KMS-11 (cell line): ENCODE data around the gene SPOPL.

Experiments used
- H2AFZ ChIP-seq: fragments of 200-600 bp; sonication (generic); 2 replicates; pipeline ENCODE4 v1.6.1; 2016; ENCODE audit warnings: antibody characterized with exemption, mixed run types, low read depth
- H3K27ac ChIP-seq: fragments of 200-600 bp; sonication (generic); 2 replicates; pipeline ENCODE4 v1.6.1; 2016; ENCODE audit warnings: mild to moderate bottlenecking, mixed run types
- H3K27me3 ChIP-seq: fragments of 200-600 bp; sonication (generic); 2 replicates; pipeline ENCODE4 v1.6.1; 2017; ENCODE audit warnings: mild to moderate bottlenecking, low read depth, mixed run types, moderate library complexity; ENCODE audit not compliant: insufficient read depth
- H3K36me3 ChIP-seq: fragments of 200-600 bp; sonication (generic); 2 replicates; pipeline ENCODE4 v1.6.1; 2017; ENCODE audit warnings: mild to moderate bottlenecking, mixed run types; ENCODE audit not compliant: insufficient read depth
- H3K4me1 ChIP-seq: fragments of 200-600 bp; sonication (generic); 2 replicates; pipeline ENCODE4 v1.6.1; 2016; ENCODE audit warnings: mild to moderate bottlenecking, low read depth, mixed run types; ENCODE audit not compliant: poor library complexity, severe bottlenecking
- H3K4me2 ChIP-seq: fragments of 200-600 bp; sonication (generic); 2 replicates; pipeline ENCODE4 v1.7.0; 2016; ENCODE audit warnings: mild to moderate bottlenecking, mixed run types
- H3K4me3 ChIP-seq: fragments of 200-600 bp; sonication (generic); IDR thresholded peaks from 2 replicates; pipeline ENCODE4 v1.6.1; 2017; ENCODE audit warnings: low read depth, low read length, mixed read lengths; ENCODE audit not compliant: insufficient read depth
- H3K79me2 ChIP-seq: fragments of 200-600 bp; sonication (generic); 2 replicates; pipeline ENCODE4 v1.6.1; 2016; ENCODE audit warnings: low read depth, mixed run types; ENCODE audit not compliant: insufficient read depth
- H3K9ac ChIP-seq: fragments of 200-600 bp; sonication (generic); 2 replicates; pipeline ENCODE4 v1.6.1; 2016; ENCODE audit warnings: mild to moderate bottlenecking, mixed run types
- H4K20me1 ChIP-seq: fragments of 200-600 bp; sonication (generic); 2 replicates; pipeline ENCODE4 v1.6.1; 2016; ENCODE audit warnings: mild to moderate bottlenecking, mixed run types; ENCODE audit not compliant: insufficient read depth
- TF ChIP-seq, protein P1 (sequence below): fragments of 200-600 bp; sonication (generic); conservative IDR thresholded peaks from 2 replicates; pipeline ENCODE4 v1.6.1; 2017; ENCODE audit warnings: low read depth, mild to moderate bottlenecking, antibody characterized with exemption, low read length, moderate library complexity, mixed read lengths

Gene SPOPL

DNA sequence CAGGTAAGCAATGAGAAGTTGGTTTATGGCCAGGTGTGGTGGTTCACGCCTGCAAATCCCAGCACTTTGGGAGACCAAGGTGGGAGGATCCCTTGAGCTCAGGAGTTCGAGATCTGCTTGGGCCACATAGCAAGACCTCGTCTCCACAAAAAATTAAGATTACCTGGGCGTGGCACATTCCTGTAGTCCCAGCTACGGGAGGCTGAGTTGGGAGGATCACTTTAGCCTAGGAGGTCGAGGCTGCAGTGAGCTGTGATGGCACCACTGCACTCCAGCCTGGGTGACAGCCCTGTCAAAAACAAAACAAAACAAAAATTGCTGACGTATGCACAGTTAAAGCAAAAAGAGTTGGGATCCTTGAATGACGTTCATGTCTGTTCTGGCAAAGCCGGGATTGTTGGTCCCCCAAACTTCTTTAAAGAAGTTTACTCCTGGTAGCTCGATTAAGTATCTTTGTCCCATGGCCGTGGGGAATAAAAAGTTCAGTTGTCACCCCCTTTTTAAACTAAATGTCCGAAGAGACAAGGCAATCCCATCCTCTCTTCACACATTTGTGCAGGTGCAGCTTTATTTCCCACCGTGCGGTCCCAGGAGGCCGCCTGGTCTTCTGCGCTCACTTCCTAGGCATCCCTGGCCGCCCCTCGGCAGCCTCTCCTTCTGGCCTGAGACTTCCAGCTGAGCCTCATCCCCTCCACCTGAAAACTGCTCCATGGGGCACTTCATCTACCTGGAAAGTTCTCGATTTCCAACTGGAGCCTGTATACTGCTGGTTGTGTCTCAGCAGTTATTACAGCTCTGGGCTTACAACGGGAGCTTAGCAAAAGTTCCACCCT is 762 bp upstream of the SPOPL start:
- Histone ChIP-seq H3K4me1 (peaks cover 25% of the 10 kb centered on the region), H3K4me3 (no peak overlapping the region), H2AFZ (peak overlapping the region; percentile 84), H3K9ac (peak overlapping the region; percentile 92), H3K4me2 (peak overlapping the region; percentile 89), H3K36me3 (no peaks in the 10 kb centered on the region), H3K79me2 (peaks cover 26% of the 10 kb centered on the region), H4K20me1 (no peaks in the 10 kb centered on the region), H3K27ac (peak overlapping the region; percentile 89), H3K27me3 (no peaks in the 10 kb centered on the region)
- TF ChIP-seq, protein P1, sequence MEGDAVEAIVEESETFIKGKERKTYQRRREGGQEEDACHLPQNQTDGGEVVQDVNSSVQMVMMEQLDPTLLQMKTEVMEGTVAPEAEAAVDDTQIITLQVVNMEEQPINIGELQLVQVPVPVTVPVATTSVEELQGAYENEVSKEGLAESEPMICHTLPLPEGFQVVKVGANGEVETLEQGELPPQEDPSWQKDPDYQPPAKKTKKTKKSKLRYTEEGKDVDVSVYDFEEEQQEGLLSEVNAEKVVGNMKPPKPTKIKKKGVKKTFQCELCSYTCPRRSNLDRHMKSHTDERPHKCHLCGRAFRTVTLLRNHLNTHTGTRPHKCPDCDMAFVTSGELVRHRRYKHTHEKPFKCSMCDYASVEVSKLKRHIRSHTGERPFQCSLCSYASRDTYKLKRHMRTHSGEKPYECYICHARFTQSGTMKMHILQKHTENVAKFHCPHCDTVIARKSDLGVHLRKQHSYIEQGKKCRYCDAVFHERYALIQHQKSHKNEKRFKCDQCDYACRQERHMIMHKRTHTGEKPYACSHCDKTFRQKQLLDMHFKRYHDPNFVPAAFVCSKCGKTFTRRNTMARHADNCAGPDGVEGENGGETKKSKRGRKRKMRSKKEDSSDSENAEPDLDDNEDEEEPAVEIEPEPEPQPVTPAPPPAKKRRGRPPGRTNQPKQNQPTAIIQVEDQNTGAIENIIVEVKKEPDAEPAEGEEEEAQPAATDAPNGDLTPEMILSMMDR = no peak

DNA sequence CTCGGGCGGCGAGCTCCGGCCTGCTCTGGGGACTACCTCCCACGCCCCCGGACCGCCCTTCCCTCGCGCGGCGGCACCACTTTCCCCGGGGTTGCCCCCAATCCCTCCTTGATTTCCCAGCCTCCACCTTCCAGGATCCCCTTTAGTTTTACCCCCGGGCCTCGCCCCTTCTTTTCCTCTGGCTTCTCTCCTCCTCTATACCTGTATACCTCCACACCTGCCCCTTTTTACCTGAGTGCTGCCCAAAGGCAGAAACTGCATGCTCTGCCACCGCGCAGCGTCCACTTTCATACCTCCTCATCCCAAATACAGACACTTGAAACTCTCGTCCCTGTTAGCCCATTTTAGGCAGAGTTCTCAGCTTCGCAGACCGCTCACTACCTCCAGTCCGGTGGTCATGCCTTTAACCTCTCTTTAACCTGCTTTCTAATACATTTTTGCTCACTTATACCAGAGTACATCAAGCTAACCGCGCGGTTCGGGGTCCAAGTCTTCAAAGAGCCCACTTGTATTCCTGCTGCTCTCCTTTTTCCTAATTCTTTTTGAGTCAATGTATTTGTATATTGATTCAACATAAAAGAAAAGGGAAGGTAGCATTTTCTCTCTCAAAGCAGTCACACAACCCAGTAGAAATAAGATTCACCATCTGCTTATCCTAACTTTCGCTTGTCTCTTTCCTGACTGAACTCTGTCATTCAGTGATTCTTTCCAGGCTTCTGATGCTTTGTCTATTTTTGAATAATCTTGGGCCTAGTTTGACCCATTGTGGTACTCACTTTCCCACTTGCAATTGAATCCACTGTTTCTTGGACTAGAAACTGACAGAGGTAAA is 901 bp downstream of the SPOPL start:
- Histone ChIP-seq H2AFZ (no peak overlapping the region; the same call in 1 of the 2 replicates), H3K27ac (peak overlapping the region; percentile 30; the same call in 1 of the 2 replicates), H3K4me3 (no peak overlapping the region), H3K27me3 (no peaks in the 10 kb centered on the region), H3K36me3 (no peaks in the 10 kb centered on the region), H3K9ac (peak overlapping the region; percentile 63), H3K79me2 (peaks cover 35% of the 10 kb centered on the region), H4K20me1 (no peaks in the 10 kb centered on the region), H3K4me2 (peak overlapping the region; percentile 71), H3K4me1 (peaks cover 25% of the 10 kb centered on the region)
- TF ChIP-seq, protein P1 = no peak

DNA sequence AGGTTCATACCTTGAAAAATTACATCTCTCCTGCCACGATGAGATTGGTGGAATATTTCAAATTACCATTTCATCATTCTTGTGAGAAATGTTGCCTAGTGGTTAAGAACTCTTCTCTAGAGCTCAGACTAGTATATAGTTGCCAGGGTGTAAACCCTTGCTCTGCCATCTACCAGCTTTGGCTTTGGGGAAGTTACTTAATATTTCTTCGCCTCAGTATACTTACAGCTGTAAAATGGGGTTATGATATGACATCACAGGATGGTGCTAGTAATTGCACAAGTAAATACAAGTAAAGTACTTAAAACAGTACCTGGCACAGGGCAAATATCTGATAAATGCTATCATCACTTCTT is 1.5 kb downstream of the SPOPL start:
- no peaks in the 10 kb centered on the region for H3K36me3 ChIP-seq
- TF ChIP-seq, protein P1 = no peak
- peak overlapping the region; percentile 63; the same call in 1 of the 2 replicates for H3K9ac ChIP-seq
- H3K27ac ChIP-seq = no peak overlapping the region
- H4K20me1 ChIP-seq = no peaks in the 10 kb centered on the region
- no peak overlapping the region for H2AFZ ChIP-seq
- peaks cover 25% of the 10 kb centered on the region for H3K4me1 ChIP-seq
- no peak overlapping the region for H3K4me3 ChIP-seq
- peaks cover 40% of the 10 kb centered on the region for H3K79me2 ChIP-seq
- H3K27me3 ChIP-seq = no peaks in the 10 kb centered on the region
- peak overlapping the region; percentile 71 for H3K4me2 ChIP-seq

DNA sequence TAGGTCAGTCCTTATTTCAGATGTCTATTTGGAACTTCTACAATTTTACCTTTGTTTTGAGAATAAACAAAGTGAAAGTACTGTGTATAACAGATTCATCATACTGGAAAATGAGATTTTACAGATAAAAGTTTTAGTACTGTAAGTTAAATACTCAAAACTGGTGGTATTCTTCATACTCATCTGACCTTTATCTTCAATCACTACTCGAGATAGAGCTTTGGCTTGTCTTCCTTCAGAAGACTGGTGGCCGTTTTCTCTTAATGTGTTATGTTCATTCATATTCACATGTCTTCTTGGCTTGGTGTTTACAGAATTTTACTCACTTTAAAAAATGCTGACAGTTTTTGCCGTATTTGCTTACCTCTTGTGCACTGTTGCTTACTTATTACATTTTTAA is 2.1 kb downstream of the SPOPL start:
- Histone ChIP-seq H3K4me3 (no peak overlapping the region), H3K27ac (no peak overlapping the region), H3K79me2 (peaks cover 45% of the 10 kb centered on the region), H3K36me3 (no peaks in the 10 kb centered on the region), H2AFZ (no peak overlapping the region), H3K4me1 (peaks cover 25% of the 10 kb centered on the region), H3K27me3 (no peaks in the 10 kb centered on the region), H4K20me1 (no peaks in the 10 kb centered on the region), H3K9ac (no peak overlapping the region), H3K4me2 (peak overlapping the region; percentile 71)
- TF ChIP-seq, protein P1 = no peak
